ENCODE results near the gene CYP2D6.
"Not testable (repeated sequence)": the region's sequence is repeated elsewhere in the genome, so short reads cannot be mapped to it uniquely, and the experiment has no call there.

The CYP2D6 gene

DNA sequence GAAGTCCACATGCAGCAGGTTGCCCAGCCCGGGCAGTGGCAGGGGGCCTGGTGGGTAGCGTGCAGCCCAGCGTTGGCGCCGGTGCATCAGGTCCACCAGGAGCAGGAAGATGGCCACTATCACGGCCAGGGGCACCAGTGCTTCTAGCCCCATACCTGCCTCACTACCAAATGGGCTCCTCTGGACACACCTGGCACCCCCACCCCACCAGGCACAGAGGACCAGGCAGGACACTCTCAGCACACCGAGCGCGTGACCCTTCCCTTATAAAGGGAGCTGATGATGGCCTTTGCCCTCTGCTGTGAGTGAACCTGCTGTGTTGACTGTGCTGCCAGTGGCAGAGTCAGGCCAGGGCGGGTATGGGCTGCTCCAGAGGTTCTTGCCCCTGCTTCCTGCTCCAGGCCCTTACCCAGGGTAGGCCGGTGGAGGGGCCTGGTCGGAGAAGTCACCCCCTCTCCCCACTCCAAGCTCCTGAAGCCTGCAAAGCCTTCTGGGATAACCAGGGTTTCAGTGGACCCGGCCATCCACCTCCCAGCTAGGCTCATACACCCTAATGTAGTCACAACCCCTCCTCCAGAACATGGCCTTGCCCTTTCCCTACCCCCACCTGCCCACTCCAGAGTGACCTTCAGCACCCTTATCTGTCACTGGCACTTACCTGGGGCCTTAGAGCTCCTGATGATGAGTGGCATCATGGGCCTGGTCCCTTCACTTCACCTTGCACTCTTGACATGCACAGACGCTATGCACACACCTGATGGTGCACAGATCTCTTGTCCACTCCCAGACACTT lies at the start of gene CYP2D6:
CYP2D6 (minus strand) TSS at position 172 of the 793 bp plus-strand sequence; CDS start at position 153, 19 bp downstream.
- not testable (repeated sequence) for DNase-seq

DNA sequence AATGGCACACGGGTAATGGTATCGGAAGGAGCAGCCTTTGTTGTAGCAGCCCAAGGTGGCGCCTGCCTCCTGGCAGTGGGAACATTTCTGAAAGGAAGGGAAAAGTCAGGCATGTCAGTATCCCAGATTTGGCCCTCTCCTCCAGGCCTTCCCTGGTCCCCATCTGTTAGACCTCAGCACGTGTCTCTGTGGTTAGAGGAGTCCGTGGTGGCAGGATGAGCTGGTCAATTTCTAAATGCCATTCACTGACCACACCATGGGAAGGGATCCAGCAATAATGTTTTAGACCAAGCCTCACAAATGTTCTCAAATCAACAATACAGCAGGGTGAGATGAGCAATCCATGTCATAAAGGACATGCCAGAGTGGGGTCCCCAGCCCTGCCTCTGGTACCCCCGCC lies 49.0 kb upstream of the CYP2D6 start:
- no peak for DNase-seq

DNA sequence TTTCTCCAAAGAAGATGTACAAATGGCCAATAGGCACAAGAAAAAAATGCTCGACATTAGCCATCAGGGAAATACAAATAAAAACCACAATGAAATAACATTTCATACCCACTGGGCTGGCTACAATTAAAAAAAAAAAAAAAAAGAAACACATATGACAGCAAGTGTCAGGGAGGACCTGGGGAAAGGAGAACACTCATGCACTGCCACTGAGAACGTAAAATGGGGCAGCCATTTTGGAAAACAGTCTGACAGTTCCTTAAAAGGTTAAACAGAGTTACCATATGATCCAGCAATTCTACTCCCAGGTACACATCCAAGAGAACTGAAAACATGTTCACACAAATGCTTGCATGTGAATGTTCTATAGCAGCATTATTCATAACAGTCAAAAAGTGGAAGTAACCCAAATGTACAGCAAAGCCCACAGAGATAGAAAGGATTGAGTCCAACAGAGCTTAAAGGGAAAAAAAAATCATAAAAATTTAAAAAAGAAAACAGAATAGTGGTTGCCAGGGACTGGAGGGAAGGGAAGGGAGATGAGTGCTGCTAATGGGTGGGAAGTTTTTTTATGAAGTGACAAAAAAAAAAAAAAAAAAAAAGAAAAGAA lies 48.4 kb upstream of the CYP2D6 start:
- peak; percentile 30 for DNase-seq

DNA sequence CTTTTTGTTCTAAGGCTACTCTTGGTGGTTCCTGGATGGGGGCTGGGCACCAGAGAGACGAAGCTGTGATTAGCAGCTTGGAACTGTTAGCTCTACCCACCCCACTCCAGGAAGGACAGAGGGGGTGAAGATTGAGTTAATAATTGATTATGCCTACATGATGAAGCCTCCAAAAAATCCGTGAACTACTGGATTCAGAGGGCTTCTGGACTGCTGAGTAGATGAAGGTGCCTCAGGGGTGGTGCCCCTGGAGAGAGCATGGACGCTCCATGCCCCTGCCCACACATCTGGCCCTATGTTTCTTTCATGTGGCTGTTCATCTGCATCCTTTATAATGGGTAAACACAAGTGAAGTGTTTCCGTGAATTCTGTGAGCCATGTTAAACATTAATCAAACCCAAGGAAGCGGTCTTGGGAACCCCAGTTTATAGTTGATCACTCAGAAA lies 47.3 kb upstream of the CYP2D6 start:
- no peak for DNase-seq

DNA sequence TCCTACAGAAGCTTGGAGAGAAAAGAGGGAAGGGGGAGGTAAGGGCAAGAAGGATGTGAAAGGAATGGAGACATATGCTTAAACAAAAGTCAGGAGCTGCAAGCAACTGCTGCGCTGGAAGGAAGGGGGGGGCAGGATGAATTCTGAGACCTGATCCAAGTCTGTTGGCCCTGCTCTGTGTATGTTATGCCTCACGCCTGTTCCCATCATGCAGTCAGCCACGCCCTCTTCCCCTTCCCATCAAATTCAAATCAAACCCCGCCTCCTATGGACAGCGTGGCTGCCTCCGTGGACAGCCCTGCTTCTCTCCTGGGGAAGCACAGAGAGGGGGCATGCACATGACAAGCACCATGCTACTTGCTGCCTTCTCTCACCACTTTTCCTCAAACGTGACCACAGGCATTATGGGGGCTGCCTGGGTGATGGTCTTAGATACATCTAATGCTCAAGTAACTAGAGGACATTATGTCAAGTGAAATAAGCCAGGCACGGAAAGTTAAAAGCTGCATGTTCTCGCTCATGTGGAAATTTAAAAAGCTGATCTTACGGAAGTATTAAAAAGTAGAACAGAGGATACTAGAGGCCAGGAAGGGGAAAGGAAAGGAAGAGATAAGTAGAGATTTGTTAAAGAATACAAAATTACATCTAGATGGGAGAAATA lies 45.8 kb upstream of the CYP2D6 start:
- no peak for DNase-seq

DNA sequence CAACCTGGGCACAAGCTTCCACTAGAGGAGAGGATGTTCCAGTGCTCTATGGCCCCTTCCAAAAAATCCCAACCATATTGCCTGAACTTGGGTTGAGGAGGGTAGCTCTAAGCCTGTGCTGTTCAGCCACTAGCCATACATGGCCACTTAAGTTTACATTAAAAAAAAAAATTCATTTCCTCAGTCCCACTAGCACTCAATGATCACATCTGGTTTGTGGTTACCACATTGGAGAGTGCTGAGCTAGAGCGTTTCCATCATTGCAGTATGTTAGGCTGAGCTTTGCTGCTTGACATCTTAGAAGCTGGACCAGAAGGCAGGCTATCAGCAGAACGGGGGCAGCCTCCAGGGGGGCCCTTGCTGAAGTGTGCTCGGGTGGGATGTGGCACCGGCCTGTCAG lies 43.5 kb upstream of the CYP2D6 start:
- DNase-seq: peak; percentile 68

DNA sequence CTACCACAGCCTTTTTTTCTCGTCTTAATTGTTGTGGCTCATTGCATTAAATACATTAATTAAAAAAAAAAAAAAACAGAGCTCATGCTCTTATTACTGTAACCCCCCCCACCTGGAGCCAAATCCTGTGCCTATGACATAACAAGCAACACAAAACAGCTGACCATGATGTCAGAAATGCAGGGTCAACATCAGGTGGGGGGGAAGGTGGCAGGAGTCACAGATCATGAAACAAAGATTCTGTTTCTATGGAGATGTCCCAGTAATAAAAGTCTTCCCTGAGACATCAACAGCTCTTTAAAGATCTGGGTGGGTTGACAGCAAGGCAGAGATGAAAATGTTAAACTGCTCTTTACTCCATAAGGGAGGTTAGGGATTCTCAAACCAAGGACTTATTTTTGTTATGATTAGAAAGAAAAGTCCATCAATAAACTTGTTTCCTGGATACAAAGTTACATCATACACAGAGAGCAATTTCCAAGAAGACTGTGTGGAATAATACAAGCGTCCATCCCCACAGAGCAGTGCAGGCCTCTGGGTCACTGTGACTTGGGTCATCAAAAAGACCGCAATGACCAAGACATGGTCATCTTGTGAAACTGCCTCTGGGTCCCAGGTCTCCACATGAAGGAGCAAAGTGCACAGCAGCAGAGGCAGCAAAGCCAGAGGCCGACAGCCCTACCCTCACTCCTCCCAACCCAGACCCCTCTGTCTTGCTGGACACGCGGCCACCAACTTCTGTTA lies 42.7 kb upstream of the CYP2D6 start:
- DNase-seq: no peak

DNA sequence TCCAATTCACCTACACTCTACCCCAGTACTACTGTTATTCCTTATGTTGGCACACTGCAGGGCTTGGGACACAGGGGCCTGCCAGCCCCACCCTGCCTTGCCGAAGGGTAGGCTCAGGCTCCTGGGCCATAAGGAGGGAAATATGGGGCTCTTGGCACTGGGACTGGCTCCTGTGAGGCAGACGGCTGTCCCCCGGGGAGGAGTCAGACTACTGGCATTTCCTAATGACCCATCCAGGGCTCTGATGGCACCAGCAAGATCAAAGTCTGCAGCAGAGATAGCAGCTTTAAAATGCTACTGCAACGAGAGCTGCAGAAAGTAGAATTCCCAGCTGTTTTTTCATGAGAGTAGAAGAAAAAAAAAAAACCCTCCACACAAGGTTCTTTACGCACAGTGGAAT lies 42.2 kb upstream of the CYP2D6 start:
- DNase-seq: no peak

DNA sequence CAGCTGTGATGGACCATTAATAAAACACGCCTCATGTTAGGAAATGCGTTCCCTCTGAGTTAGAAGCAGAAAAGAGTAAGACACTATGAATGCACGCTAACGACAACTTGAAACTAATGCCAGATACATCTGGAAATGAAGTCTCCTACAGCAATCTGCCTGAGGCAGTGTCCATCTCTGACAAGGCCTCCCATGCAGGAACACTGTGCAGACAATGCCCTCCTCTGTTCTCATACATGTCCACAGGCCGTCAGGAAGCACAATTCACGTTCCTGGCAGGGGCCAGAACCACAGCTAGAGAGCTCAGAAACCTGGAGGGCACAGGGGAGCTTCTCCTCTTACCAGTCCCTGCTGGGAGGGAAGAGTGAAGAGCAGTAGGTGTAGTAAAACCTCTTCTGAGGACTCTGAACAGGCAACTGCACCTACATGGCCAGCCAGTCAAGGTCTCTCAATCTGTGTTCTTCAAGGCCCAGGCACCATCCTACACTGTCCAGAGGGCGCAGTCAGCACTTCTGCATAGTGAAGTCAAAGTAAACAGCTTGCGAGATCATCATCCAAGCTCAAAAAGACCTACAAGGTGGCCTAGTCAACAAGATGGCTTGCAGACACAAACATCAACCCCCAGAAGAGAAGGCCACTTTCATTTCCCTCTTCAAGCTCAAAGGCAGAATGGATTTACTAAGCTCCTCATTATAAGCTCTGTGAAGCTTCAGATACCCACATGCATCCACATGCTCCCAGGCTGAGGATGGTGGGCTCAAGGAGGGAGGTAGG lies 41.5 kb upstream of the CYP2D6 start:
- no peak for DNase-seq

DNA sequence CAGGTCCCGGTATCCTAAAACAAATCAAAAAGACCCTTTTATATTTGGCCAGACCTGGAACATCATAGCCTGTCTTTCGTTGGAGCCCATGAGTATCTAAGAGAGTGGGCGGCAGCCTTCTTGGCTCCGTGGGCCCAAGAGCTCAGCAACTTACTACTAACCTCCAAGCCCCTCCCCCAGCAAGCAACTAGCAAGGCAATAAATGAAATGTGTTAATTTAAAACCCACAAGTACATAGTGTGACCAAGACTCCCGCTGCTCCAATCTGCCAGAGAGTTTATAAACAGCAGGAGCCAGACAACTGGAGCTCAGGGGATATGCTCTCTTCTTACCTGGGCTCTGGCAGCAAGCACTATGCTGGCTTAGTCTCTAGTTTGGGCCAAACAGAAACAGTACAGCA lies 40.8 kb upstream of the CYP2D6 start:
- DNase-seq: no peak

DNA sequence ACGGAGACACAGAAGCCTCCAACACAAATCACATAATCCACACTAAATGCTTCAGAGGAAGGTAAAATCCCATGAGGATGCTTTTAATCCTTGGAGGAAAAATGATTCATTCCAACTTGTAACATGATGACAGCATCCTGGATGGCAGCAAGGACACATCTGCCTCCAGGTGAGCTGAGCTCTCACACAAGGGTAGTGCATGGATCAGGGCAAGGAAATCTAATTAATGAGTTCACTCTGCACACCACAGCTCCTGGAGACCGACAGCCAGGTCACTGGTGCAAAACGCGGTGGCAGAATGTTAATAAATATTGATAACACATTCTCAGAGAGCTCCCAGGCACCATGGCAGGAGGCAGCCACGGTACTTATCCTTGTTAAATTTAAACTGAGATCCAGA lies 40.3 kb upstream of the CYP2D6 start:
- DNase-seq: no peak

DNA sequence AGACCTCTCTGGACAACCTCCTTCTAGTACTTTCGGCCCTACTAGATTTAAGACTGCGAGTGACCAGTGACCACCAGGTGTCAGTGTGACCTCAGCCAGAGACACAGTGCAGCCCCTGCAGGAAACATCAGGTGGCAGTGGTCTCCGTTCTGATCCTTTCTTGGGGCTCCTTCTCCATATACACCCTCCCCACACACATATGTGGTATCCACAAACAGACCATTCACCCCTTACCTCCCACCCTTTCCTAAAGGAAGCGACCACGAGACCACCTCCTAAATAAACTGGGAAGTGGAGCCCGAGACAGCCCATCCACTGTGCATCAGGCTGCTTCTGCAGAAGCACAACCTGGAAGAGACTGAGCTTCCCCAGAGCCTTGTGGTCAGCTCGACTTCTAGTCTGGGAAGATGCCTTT lies 38.5 kb upstream of the CYP2D6 start:
- DNase-seq: peak; percentile 89

DNA sequence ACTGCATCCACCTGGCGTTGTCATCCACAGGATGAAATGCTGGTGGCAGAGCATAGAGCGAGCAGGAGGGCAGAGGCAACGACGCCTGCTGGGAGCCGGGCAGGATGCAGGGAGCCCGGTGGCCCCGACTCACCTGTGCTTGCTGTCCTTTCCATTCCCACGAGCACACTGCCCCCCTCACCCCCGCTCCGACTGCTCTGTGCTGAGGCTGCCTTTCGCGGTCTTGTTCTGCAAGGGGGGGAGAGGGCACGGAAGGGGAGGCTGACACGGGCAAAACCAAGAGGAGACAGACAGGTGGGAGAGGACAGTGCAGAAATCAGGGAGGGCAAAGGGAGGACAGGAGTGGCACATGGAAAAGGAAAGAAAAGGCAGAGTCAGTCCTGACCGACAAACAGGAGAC lies 37.9 kb upstream of the CYP2D6 start:
- no peak for DNase-seq

DNA sequence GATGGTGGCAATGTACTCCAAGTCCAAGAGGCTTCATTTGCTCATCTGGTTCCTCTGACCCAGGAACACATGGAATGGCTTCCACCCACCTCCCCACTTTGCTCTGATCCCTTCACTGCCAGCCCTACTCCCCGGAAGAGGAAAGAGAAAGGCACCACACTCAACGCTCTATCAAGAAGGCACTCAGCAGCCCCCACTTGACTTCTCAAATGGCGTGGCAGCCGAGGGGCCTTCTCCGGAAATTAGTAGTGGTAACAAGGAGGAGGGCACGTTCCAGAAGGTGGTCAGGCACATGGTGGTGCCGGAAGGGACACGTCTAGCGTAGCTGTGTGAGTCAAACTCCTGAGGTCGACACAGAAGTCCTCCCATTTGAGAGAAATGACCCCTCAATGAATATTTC lies 36.5 kb upstream of the CYP2D6 start:
- no peak for DNase-seq

DNA sequence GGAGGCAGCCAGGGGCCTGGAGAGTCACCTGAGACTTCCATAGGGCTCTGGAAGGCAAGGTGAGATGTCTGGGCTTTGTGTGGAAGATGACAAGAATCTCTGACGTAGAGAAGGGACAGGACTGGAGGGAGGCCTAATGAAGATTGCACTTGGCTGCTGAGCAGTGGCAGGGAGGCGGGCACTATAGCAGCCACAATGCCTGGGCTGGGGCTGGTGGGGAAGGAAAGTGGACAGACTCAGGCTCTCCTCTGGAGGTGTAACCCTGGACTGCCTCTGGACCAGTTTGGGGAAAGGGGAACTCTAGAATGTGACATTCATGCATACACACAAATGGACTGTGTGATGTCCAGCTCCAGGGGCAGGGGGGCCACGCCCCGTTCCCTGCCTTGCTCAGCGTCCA lies 34.3 kb upstream of the CYP2D6 start:
- DNase-seq: no peak

DNA sequence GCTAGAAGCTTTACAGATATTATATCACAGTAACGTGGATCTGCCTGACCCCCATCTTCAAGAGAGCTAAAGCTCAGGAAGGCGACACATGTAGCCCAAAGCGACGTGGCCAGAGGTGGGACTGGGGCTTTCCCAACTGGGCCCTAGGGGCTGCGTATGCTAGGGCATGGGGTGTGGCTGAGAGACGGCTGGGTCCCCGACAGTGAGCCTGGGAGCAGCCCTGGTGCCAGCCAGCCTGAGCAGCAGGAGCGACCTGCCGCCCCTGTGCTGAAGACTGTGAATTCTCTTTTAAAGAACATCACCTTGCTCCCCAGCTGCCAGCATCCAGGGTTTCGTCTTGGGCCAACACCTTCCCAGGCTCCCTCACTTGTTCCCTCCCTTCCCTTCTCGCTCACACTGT lies 32.9 kb upstream of the CYP2D6 start:
- no peak for DNase-seq

DNA sequence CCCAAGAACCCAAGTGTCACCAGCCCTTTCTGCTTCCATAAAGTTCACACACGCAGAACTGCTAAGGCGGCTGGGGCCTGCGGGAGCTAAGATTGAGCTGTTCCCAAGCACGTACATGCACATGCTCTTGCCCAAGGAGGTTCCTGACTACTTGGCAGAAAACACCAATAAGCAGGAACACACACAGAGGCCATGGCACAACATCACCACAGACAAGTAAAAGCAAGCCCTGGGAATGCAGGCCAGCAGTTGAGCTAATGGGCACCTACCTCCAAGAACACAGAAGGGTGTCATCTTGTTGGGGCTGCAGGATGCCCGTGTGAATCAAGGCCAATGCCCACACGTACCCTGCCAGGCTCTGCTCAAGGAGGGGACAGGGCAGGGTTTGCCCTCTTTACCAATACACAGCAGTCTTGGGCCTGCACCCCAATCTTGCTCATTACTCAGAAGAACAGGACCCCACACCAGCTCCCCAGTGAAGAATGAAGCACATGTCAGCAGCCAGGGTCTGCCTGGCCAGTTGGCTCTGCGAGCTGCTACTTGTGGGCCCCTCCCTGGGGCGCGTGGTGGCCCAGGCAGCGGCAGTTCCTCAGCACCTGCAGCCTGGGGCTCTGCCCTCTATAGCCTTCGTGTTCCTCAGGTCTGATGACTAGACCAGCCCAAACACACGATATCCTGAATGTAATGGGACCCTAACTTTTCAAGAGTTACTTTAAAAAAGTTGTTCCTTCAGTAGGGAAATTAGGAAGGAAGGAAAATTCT lies 32.3 kb upstream of the CYP2D6 start:
- DNase-seq: no peak

DNA sequence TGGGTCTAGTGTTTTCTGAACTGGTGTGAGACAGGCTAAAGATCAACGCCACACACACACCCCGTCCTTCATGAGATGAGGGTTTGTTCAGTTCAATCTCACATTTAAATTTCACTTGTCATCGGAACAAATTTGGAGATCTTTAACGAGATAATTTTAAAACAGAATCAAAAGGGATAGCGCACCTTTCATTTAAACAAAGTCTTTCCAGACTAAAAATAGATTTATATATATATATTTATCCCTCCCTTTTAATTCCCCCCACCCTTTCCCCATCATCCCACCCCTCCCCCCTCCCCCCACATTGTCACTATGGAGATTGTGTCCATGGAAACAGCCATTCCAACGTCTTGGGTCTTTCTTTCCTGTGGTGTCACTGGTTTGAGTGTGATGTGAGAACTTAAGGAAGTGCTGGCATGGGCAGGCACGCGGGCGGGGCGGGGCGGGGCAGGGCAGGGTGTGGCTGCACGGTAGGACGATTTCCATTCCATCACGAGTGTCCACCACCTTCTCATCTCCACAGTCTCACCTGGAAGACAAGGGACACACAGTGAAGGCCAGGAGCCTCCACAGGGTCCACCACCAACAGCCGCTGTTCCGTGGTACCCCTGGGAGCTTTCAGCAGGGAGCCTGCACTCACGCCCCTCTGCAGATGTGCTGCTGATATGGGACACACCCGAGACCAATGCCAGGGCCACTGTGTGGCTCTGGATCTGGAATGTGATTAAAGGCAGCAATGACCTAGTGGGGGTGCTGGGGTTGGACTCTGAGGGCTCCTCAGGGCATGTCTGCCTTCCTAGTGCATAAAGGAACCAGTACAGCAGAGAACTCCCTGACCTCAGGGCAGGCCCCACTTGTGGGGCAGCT lies 30.5 kb upstream of the CYP2D6 start:
- DNase-seq: peak; percentile 67

DNA sequence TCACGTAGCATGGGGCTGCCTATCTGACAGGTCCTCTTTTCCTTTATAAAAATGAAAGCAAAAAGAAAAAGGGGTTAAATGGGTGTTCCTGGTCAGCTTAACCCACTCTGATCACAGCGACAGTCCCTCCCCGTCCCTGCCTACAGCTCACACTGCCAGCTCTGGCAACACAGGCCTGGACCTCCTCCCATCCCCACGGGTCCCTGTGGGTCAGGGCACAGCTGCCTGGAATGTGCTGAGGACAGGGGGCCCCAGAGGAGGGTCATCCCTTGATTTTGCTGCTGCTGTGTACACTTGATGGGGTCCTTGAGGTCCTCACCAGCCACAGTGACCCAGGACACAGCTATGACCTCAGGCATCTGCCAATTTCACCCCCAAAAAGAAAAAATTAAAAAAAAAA lies 29.6 kb upstream of the CYP2D6 start:
- DNase-seq: no peak

DNA sequence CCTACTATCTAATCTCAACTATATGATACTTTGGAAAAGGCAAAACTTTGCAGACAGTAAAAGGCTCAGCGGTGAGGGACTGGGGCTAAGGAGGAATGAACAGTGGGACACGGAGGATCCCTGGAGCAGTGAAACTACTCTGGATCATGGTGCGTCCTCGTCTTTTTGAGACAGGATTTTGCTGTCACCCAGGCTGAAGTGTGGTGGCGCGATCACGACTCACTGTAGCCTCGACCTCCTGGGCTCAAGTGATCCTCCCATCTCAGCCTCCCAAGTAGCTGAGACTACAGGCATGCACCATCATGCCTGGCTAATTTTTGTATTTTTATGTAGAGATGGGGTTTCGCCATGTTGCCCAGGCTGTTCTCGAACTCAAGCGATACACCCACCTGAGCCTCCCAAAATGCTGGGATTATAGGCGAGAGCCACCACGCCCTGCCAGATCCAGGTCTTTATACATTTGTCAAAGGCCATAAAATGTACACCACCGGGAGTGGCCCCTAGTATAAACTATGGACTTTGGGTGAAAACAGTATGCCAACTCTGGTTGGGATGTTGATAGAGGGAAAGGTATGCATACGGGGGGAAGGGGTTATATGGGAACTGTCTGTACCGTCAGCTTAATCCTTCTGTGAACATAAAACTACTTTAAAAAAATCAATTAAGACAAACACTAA lies 28.0 kb upstream of the CYP2D6 start:
- no peak for DNase-seq

All from hematopoietic multipotent progenitor cell treated with erythropoietin and hydrocortisone succinate and interleukin-3 and kit ligand, for 4 days (in vitro differentiated cells).